Testis (tissue), 2 donors: ENCODE results near the gene SH2B3.

Experiments used
- CTCF ChIP-seq, 3 experiments: fragments of 450-650 bp in 2 of 3; fragments of 200-600 bp in 1 of 3; sonication (generic) in 1 of 3; IDR thresholded peaks; one replicate each; pipeline ENCODE4 v1.5.1; 2016 to 2019; ENCODE audit warnings: antibody characterized with exemption in 3 of 3, mild to moderate bottlenecking in 2 of 3, moderate library complexity in 1 of 3
- POLR2A ChIP-seq: fragments of 450-650 bp; IDR thresholded peaks from one replicate; pipeline ENCODE4 v1.6.1; 2017; ENCODE audit warnings: antibody characterized with exemption, mild to moderate bottlenecking, moderate library complexity

GRCh38 chr12:111379942-111380554 is 25.7 kb upstream of the SH2B3 start:
- TF ChIP-seq CTCF (IDR thresholded peaks at IDR 0.05) (no peak), POLR2A (no peak)
